Middle frontal gyrus (tissue), 1 donor: ENCODE results near the gene ACSM5.
"Not testable (repeated sequence)": the region's sequence is repeated elsewhere in the genome, so short reads cannot be mapped to it uniquely, and the experiment has no call there.

Experiments used
- DNase-seq: peaks from one replicate; pipeline ENCODE4 v3.0.0-alpha.2; 2015; ENCODE audit warnings: low spot score; ENCODE audit errors: extremely low spot score

The ACSM5 gene

GRCh38 chr16:20441859-20442258 is 32.5 kb downstream of the ACSM5 start:
- not testable (repeated sequence) for DNase-seq

- not testable (repeated sequence) for DNase-seq
Measured at GRCh38 chr16:20446652-20447393, 37.5 kb downstream of the ACSM5 start.

GRCh38 chr16:20451364-20451763 is 42.0 kb downstream of the ACSM5 start, which contains the start of gene ACSM2A:
Gene ACSM2A, plus strand, starts transcription at chr16:20451521. Its CDS starts 8,594 bp downstream, at chr16:20460115.
- DNase-seq: not testable (repeated sequence)

GRCh38 chr16:20453633-20454032 is 44.3 kb downstream of the ACSM5 start:
- not testable (repeated sequence) for DNase-seq

- not testable (repeated sequence) for DNase-seq
Measured at GRCh38 chr16:20459227-20459626, 49.9 kb downstream of the ACSM5 start.

- DNase-seq: not testable (repeated sequence)
Measured at GRCh38 chr16:20460313-20460712, 51.0 kb downstream of the ACSM5 start.

GRCh38 chr16:20468954-20469353 is 59.6 kb downstream of the ACSM5 start:
- not testable (repeated sequence) for DNase-seq

- not testable (repeated sequence) for DNase-seq
Measured at GRCh38 chr16:20469930-20470329, 60.6 kb downstream of the ACSM5 start.

- not testable (repeated sequence) for DNase-seq
Measured at GRCh38 chr16:20470732-20471131, 61.4 kb downstream of the ACSM5 start.

GRCh38 chr16:20477188-20477744 is 67.9 kb downstream of the ACSM5 start:
- not testable (repeated sequence) for DNase-seq

- not testable (repeated sequence) for DNase-seq
Measured at GRCh38 chr16:20483989-20484388, 74.7 kb downstream of the ACSM5 start.

GRCh38 chr16:20484726-20485125 is 75.4 kb downstream of the ACSM5 start:
- no peak for DNase-seq

GRCh38 chr16:20485408-20485807 is 76.1 kb downstream of the ACSM5 start:
- no peak for DNase-seq
